UCSD-AML1 (cell line): Measurements from ENCODE around the gene LIPC.
A peak's percentile ranks its signal among the peaks of the same experiment; 100 is the strongest.

ENCODE experiments used
- DNase-seq: peaks from one replicate; lab custom pipeline; 2025; ENCODE audit not compliant: unreplicated experiment; lab: John Stamatoyannopoulos, UW

LIPC gene

DNA sequence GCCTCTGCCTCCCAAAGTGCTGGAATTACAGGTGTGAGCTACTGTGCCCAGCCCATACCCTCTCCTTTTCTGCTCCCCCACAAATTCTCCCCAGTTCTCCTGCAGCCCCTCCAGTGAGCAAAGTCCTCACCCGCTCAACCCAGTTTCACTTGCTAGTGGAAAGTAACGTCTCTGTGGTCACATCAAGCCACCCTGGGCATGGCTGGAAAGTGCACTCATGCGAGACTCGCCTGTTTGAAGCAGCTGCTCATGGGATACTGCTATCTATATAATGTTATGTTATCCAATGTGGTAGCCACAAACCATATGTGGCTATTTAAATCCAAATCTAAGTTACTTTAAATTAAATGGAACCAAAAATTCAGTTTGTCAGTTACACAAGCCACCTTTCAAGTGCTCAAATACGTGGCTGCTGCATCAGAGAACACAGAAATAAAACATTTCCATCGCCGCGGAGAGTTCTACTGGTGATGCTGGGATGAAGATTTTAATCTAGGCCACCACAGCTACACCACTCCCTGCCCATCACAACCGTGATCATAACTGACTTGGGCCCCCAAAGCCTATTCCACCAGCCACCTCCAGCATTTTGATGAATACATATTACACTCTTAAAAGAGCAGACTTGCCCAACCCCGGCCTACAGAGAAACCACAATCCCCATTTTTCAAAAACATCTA is 119.4 kb downstream of the LIPC start:
- DNase-seq: no peak

DNA sequence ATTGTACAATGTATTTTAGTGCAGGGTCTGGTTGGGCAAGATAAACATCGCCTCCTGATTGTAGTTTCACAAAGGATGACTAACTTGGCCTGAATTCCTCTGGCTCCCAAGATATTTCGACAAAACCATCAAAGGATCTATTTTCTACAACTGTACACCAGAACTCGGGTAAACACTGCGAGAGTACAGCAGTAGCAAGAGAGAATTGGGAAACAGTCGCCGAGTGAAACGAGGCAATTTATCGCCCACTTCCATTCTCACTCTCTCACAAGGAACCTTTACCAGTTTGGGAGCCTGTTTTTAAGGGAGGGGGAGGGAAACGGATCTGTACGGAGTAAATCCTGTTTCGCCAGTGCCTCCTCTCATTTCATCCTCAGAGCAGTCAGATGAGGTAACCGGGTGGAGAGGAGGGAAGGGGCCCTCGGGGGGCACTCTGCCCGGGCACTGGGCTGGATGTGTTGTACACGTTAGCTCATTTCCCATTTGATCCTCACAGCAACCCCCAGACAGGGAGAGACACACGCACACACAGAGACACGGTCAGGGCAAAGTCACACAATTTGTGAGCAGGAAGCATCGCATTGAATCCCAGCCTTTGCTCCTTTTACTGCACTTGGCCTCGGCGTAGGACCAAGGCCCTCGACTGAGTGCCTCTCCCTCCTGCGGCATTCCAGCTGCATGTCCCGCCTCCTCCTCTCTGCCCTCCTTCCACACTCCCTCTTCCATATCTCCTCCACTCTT is 120.1 kb downstream of the LIPC start:
- DNase-seq: peak; percentile 32

DNA sequence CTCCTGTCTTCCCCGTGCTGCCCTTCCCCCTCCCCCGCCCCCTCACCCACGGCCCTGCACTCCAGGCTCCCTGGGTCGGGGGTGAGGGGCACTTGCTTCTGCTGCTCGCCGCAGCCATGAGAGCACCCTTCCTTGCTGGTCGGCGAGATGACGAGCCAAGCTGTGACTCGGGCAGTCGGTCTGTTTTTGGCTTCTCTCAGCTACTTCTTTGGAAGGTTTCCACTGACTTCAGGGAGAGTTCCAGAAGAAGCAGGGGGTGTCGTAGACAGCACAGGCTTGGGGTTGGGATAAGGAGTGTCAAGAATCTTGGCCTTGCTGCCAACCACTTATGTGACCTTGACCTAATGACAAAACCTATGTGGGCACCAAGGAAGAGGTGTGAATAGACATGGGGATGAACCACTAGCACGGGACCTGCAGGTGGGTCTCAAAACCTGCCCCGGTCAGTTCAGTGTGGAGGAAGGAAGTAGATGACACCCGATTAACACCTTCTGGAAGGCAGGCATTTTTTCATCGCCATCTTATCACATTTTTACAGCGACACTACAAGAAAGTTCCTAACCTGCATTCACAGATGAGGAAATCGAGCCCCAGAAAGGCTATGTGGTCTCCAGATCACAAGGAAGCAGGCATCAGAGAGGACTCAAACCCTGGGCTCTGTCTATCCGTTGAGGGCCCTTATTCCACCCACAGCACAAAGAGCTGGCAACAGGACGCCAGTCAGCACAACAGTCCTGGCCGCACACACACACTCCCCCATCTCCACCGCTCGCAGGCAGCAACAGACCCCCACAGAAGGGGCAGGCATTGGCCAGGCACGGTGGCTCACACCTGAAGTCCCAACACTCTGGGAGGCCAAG is 120.9 kb downstream of the LIPC start:
- DNase-seq: no peak

DNA sequence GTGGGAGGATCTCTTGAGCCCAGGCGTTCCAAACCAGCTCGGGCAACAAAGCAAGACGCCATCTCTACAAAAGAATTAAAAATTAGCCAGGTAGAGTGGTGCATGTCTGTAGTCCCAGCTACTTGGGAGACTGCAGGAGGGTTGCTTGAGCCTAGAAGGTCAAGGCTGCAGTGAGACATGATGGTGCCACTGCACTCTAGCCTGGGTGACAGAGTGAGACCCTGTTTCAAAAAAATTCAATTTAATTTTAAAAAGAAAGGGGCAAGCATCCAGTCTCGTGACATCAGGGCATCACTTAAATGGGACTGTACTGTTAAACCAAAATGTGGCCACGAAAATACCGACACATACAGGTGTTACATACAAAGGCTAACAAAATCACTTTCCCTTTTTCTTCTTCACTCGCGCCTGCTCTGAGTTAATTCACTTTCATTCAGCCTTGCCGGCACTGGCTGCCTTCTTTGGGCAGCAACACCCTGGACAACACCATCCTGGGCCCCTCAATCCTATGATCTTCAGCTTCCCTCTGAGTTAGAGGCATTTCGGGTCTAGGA is 121.7 kb downstream of the LIPC start:
- DNase-seq: no peak

DNA sequence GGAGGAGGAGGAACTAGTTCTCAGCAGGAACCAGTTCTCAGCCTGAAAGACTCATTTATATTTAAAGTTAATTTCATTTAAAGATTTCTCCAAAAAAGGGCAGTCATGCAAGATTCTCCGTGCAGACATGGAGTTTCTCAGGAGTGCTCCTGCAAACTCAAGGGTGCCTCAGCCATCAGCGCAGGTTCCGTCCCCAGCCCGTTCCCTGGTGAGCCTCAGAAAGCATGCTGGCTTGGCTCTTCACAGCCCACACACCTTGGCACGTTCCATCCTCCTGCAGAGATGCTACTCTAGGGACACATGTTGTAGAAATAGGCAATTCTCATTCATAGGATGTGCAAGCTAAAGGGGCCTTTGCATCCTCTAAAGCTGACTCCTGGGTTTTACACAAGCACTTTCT is 123.0 kb downstream of the LIPC start:
- no peak for DNase-seq

DNA sequence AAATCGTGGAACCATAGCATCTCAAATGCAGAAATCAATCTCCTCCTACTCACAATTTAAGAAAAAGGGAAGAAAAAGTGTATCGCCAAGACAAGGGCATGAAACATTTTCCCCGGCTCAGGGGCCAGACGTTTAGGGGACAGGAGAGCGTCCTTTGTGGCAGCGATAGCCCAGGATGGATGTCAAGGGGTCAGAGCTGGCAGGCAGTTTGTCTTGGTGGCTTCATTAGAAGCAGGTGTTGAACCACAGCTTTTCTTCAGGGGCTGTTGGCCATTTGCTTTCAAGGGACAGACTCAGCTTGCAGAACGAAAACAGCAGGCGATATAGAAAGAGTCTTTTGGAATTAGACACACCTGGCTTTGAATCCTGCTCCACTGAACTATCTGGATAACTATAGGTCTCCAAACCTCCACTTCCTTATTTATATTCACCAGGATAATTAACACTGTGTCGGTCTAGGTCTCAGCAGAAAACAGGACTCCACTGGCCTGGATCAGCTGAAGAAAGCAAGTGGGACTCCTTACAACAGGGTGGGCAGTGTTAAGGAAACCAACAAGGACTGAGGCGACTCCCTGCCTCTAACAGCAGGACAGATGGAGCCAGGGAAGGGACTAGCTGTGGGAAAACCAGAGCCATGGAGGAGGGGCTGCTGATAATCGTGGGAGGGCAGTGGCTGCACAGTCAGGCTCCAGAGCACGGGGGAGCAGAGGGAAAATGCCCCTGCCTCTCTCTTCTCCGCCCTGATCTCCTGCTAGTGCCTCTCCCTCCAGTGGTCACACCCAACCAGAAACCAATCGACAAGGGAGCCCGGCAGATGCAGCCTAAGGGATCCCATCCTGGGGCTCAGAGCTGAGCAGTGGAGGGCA is 123.6 kb downstream of the LIPC start:
- no peak for DNase-seq

DNA sequence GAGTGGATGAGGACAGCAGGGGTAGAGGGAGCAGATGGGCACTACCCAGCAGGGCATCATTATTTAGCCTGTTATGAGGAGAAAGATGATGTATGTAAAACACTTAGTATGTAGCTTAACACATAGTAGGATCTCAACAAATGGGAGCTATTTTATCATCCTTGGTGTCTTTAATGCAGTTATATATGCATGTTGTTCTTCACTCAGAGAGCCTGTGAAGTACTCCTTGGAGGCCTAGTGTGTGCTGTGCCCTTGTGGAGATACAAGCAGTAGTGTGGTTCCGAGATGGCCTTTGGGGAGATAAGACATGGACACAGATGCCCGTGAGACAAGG is 124.2 kb downstream of the LIPC start:
- DNase-seq: no peak

DNA sequence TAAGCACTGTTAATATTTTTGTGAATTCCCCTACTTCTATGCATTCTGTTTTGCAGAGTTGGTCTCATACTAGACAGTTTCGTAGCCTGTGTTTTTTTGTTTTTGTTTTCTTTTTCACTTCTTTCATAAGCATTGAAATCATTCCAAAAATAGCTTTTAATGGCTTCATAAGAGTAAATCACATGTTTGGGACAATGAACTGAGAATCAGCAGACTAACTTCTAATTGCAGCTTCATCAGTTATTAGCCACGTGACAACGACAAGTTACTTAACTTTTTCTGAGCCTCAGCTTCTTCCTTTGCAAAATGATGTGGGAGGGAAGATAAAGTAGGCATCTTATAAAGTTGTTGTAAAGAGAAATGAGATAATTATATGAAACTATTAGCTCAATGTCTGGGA is 124.8 kb downstream of the LIPC start:
- no peak for DNase-seq

DNA sequence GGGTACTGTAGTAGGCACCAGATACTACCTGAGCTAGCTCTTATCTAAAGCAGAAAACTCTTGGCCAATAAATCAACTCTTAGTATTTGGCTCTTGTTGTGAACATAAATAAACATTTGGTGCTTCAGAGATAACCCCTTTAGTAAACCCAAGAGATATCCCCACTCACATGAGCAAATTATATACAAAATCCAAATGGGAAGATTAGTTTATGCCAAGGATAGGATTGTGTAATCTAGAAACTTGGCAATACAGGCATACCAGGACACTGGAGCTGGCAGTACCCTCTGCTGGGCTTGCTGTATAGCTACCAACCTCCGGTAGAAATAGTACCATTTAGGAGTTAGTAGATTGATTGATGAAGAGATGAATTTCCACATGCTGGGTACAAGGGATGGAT is 127.0 kb downstream of the LIPC start:
- no peak for DNase-seq

DNA sequence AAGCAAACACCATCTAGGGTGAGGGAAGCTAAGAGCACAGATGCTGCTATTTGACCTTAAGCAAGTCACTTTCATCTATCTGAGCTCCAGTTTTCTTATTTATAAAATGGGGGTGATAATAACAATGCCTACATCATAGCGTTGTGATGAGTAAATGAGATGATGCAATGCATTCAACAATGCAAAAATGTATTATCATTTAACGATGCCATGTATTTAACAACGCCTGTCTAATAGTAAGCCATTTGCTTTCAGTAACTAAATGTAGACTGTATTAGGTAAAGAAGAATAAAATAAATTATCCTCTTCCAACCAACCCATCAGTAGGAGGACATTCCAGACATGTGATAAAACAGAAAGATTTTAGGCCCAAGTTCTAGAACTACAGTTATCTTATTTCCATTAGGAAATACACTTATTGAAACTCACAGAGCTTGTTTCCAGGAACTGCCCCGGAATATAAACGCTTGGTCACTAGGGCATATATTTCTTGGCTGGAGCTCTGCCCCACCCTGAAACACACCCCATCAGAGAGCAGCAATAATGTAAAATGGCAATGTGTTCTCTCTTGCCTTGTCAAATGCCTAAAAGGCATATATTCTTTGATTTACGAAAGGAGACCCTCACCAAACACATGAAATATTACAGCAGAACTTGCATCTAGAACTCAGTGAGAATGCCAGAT is 128.3 kb downstream of the LIPC start:
- DNase-seq: no peak

DNA sequence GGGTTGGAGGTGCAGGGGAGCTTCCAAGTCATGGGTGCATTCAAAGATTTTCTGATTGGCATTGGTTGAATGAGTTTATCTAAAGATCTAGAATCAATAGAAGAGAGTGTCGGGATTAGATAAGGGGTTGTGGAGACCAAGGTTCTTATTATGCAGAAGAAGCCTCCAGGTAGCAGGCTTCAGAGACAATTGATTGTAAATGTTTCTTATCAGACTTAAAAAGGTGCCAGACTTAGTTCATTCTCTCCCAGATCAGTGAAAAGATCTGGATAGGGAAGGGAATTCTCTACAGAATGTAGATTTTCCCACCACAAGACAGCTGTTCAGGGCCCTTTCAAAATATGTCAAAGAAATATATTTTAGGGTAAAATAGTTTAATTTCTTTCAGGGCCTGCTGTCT is 129.5 kb downstream of the LIPC start:
- no peak for DNase-seq

DNA sequence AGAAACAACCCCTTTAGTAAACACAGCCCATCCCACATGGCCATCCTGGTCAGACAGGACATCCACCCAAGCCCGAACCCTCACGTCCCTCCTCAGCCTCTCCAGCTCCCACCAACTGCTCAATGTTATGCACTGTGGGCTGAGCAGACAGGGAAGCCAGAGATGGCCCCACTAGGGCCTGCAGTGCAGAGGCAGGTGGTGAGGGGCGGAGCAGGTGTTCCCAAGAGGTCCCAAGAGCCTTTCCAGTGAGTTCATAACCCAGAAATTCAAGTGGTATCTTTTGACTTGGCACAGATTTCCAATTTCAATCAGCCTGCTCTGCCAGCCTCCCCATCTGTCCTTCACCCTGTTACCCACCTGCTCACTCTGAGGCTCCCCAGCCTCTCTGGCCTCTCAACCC is 130.3 kb downstream of the LIPC start:
- no peak for DNase-seq

DNA sequence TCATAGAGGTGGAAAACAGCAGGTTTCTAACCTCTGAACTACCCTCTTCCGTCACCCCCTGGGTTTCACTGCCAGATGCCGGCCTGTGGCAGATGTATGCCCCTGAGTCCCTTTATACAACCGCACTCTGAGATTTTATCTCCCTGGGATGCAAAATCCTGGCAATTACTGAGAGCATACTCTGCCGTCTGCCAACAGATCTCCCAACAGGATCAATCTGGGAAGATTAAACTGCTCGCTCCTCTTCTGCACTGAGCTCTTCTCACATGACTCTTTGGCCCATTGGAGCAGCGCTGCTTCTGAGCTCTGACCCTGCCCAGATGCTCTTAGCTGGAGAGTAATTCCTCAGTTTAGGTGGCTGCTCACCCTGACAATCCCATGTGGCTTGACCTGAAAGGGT is 133.2 kb downstream of the LIPC start:
- DNase-seq: no peak

DNA sequence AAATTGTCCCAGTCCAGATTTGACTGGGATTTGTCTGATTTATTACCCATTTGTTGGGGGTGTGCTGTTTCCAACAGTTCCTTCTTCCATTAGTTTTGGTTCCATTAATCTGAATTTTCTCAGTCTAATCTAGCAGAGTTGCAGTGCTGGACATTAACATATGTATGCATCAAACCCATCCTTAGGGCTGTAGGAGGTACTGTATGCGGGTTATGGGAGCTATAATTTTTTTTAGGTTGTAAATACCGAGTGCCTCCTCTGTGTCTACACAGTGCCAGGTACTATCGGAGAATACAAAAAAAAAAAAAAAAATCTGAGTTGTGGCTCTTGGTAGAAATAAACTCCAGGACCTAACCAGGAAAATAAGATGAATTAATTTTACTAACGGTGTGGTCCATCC is 133.8 kb downstream of the LIPC start:
- no peak for DNase-seq

DNA sequence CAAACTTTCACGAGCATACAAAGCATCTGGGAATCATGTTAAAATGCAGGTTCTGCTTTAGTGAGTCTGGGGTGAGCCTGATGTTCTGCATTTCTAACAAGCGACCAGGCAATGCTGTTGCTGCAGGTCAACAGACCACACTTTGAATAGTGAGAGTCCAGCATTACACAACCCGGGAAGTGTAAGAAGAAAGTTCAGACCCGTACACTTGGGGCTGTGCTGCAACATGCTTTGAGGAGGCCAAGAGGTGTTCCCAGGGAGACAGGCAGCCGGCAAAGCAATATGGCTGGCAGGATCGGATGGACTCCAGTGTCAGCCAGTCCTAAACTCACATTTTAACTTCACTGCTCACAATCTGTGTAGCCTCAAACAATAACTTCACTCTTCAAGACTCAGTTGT is 134.2 kb downstream of the LIPC start:
- no peak for DNase-seq

DNA sequence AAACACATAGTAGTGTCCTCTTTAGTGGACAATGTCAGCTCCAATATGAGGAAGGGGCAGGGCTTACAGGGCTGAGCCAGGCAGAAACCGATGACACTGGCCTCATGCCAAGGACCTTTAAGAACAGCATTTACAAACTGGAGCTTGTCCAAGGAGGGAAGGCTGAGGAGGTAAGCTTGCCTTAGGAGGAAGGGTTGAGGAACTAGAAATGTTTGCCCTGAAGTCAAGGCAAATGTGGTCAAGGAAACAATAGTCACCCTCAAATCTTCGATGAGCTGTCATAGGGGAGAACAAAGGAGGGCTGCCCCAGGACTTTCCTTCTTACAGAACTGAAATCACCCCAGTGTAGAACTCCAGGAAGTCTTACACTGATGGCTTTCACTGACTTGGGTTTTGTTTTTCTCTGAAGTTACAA is 136.4 kb downstream of the LIPC start:
- peak; percentile 35 for DNase-seq

DNA sequence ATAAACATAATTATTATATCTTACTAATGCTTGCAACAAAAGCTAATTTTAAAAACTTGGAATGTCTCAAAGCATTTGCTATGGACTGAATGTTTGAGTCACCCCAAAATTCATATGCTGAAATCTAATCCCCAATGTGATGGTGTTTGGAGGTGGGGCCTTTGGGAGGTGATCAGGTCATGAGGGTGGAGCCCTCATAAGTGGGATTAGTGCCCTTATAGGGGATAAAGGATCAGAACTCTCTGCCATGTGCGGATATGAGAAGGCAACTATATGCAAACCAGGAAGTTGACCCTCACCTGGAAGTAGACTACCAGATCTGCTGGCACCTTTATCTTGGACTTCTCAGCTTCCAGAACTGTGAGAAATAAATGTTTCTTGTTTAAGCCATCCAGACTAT is 137.7 kb downstream of the LIPC start:
- DNase-seq: no peak

DNA sequence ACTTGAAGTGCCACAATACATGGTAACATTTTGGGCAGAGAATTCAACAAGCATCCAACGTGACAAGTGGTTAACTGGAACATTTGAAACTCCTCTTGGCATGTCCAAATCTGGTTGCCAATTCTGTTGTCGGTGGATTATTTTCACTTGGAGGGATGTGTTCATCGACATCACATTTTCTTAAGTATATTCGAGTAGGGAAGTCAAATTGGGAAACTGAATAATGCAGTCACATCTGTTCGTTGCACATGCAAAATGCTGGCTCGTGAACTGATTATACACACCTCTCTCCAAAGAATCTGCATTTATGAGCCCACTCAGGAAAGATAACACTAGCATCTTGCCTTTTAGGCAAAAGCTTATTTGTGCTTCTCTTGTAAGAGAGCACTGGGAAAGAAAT is 139.7 kb downstream of the LIPC start:
- no peak for DNase-seq

DNA sequence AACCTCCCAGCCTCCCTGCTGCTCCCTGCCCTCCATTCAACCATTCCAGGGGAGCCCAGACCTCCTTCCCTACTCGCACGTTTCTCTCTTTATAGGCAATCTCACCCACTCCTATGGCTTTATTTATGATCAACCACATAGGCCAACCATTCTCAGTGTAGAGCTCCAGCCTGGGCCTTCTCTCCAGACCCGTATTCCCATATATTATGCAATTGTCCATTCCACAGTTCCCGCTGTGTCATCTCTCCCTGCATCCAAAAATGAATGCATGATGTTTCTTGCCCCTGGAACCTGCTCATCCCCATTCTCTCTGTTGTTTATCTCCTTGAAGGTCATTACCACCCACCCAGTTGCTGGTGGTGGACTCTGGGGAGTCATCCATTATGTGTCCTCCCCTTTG is 140.7 kb downstream of the LIPC start:
- no peak for DNase-seq

DNA sequence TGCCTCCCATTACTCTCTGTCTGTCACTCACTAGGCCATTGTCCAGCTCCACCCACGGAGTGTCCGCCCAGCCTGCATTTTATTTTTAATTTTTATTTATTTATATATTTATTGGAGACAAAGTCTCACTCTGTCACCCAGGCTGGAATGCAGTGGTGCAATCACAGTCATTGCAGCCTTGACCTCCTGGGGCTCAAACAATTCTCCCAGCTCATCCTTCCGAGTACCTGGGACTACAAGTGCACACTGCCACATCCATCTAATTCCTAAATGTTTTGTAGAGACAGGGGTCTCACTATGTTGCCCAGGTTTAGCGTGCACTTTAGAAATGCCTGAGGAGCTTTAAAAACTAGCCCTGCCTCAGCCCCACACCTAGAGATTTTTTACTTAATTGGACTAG is 141.5 kb downstream of the LIPC start:
- no peak for DNase-seq
